VCaP (cell line): ENCODE results near the gene RHBDL1.

ENCODE experiments used
- H3K27ac ChIP-seq: fragments of 450-650 bp; 2 replicates; pipeline ENCODE4 v1.5.1; 2017
- CTCF ChIP-seq: fragments of 450-650 bp; conservative IDR thresholded peaks from 2 replicates; pipeline ENCODE4 v1.5.1; 2017; ENCODE audit warnings: mild to moderate bottlenecking, moderate library complexity

The RHBDL1 gene

GRCh38 chr16:634051-634670 is 41.3 kb upstream of the RHBDL1 start:
- no peak overlapping the region for H3K27ac ChIP-seq
- TF ChIP-seq CTCF: no peak

- H3K27ac ChIP-seq: peak overlapping the region; percentile 86; the same call in 1 of the 2 replicates
- no peak for TF ChIP-seq CTCF
These were observed 40.5 kb upstream of the RHBDL1 start for GRCh38 chr16:634996-635395.

GRCh38 chr16:635573-636205 is 39.8 kb upstream of the RHBDL1 start:
- peak overlapping the region; percentile 86 for H3K27ac ChIP-seq
- no peak for TF ChIP-seq CTCF

GRCh38 chr16:636206-637080 is 39.0 kb upstream of the RHBDL1 start, which contains the start of gene METTL26:
METTL26 (minus strand) TSS chr16:636305; CDS start chr16:636290, 15 bp downstream.
- no peak for TF ChIP-seq CTCF
- H3K27ac ChIP-seq: peak within 1 kb of the TSS; percentile 86

- peak overlapping the region; percentile 86 for H3K27ac ChIP-seq
- TF ChIP-seq CTCF: no peak
These were observed 38.1 kb upstream of the RHBDL1 start for GRCh38 chr16:637081-638018.

- H3K27ac ChIP-seq: peak overlapping the region; percentile 86; the same call in 1 of the 2 replicates
- no peak for TF ChIP-seq CTCF
These were observed 37.4 kb upstream of the RHBDL1 start for GRCh38 chr16:638034-638543.
